Right cardiac atrium (tissue), 5 donors: Measurements from ENCODE around the gene MRPS6. TPM values are rescaled to one million over a fixed set of nuclear protein-coding genes. Genes with fewer than 3 reads are reported as not detected.

ENCODE experiments used
- ATAC-seq, 2 donors: fragments of 200-7000 bp; cut with Tn5 transposase; one replicate each; pipeline versions ENCODE4 v1.8.0 to v1.9.1; 2020; ENCODE audit warnings: moderate library complexity in 2 of 2, mild to moderate bottlenecking in 1 of 2
- DNase-seq, 3 donors: peaks; one replicate each; pipeline ENCODE4 v3.0.0-alpha.2; 2020
- H3K27ac ChIP-seq: one replicate; pipeline ENCODE4 v1.5.1; 2013; ENCODE audit warnings: mild to moderate bottlenecking, low read length, control low read depth, moderate library complexity
- H3K27me3 ChIP-seq: one replicate; pipeline ENCODE4 v1.6.1; 2013; ENCODE audit not compliant: control insufficient read depth, insufficient read depth
- H3K4me1 ChIP-seq: one replicate; pipeline ENCODE4 v1.6.1; 2013; ENCODE audit warnings: low read length; ENCODE audit not compliant: control insufficient read depth, insufficient read depth
- H3K4me3 ChIP-seq: one replicate; pipeline ENCODE4 v1.5.1; 2013; ENCODE audit warnings: low read length, control low read depth
- H3K9me3 ChIP-seq: one replicate; pipeline ENCODE4 v1.6.1; 2013; ENCODE audit warnings: low read length; ENCODE audit not compliant: control insufficient read depth
- WGBS: extraction: QIAGEN DNeasy Blood & Tissue Kit; methylation state at CpG from one replicate; pipeline ENCODE4 v1.1.7; 2013; 5-methylcytosine and 5-hydroxymethylcytosine counted together
- intact Hi-C, 4 donors: fragments of 100-400 bp; cut with DNase I; formaldehyde crosslinking; loops; one replicate each; pipeline versions ENCODE4 v1.11.0 to v1.14.0; 2022 to 2023
- polyA plus RNA-seq: library from polyadenylated mRNA; stranded (reverse); fragments of 200-250 nt; gene quantifications from one replicate; pipeline ENCODE4 v1.2.3, GENCODE V29; 2013
- total RNA-seq, 4 donors: library from RNA; stranded (reverse); fragmentation: NEBNext Ultra II Directional; extraction: Animal tissue kit (Norgen Biotek cat#: 25700); gene quantifications; one replicate each; pipeline ENCODE4 v1.2.1, GENCODE V29; 2021
- donor health status: healthy with polysubstance abuse.
- donor health status: DM: no; HTN: yes; CAD: no.
- donor health status: DM: no; HTN: no; CAD: no.
- donor health status: DM: no; HTN: yes; CAD: no; lungs with severe emphysema.
- donor health status: DM: yes; HTN: yes; CAD: no.

MRPS6 gene
- total and polyA plus RNA-seq, 5 donors, result 67.6 to 95.3 (median 74.6) TPM

- Histone ChIP-seq H3K4me1 (peaks cover 29% of the 10 kb centered on the region), H3K27ac (no peak overlapping the region), H3K9me3 (no peaks in the 10 kb centered on the region), H3K27me3 (no peaks in the 10 kb centered on the region), H3K4me3 (no peak overlapping the region)
- no peak for ATAC-seq
- 29% methylated on average over 1 of the region's 1 CpG for WGBS
- DNase-seq, result no peak
- intact Hi-C loops, result no loop called here
Observed at GRCh38 chr21:34133392-34133791, 60.0 kb downstream of the MRPS6 start.

- H3K4me3 ChIP-seq, result no peak overlapping the region
- H3K9me3 ChIP-seq, result no peaks in the 10 kb centered on the region
- WGBS, result 71% methylated on average over 2 of the region's 2 CpGs
- H3K4me1 ChIP-seq, result peaks cover 27% of the 10 kb centered on the region
- no peak for ATAC-seq
- no peak for DNase-seq
- intact Hi-C loops, result no loop called here
- H3K27me3 ChIP-seq, result no peaks in the 10 kb centered on the region
- no peak overlapping the region for H3K27ac ChIP-seq
Observed at GRCh38 chr21:34133802-34134201, 60.4 kb downstream of the MRPS6 start.

- peak in 1 of 2 donors; percentile 18 for ATAC-seq
- WGBS, result 93% methylated on average over 5 of the region's 5 CpGs
Observed at GRCh38 chr21:34135330-34135729, 62.0 kb downstream of the MRPS6 start.

GRCh38 chr21:34141373-34141772 lies 68.0 kb downstream of the MRPS6 start:
- H3K4me1 ChIP-seq, result peaks cover 13% of the 10 kb centered on the region
- intact Hi-C loops, result no loop called here
- WGBS, result 97% methylated on average over 4 of the region's 4 CpGs
- no peak for ATAC-seq
- H3K27me3 ChIP-seq, result no peaks in the 10 kb centered on the region
- H3K27ac ChIP-seq, result no peak overlapping the region
- H3K4me3 ChIP-seq, result no peak overlapping the region
- H3K9me3 ChIP-seq, result no peaks in the 10 kb centered on the region
- DNase-seq, result no peak

More at GRCh38 chr21:34135330-34135729, 62.0 kb downstream of the MRPS6 start:
- Histone ChIP-seq H3K4me1 (peaks cover 20% of the 10 kb centered on the region), H3K27me3 (no peaks in the 10 kb centered on the region), H3K27ac (no peak overlapping the region), H3K9me3 (no peaks in the 10 kb centered on the region), H3K4me3 (no peak overlapping the region)
- intact Hi-C loops, result no loop called here
- no peak for DNase-seq

GRCh38 chr21:34143685-34144182 lies 70.4 kb downstream of the MRPS6 start:
- 80% methylated on average over 13 of the region's 13 CpGs for WGBS
- H3K4me3 ChIP-seq, result no peak overlapping the region
- no peaks in the 10 kb centered on the region for H3K27me3 ChIP-seq
- no peak for ATAC-seq
- peaks cover 20% of the 10 kb centered on the region for H3K4me1 ChIP-seq
- no peak for DNase-seq
- no peak overlapping the region for H3K27ac ChIP-seq
- intact Hi-C loops, result no loop called here
- no peaks in the 10 kb centered on the region for H3K9me3 ChIP-seq

- Histone ChIP-seq H3K9me3 (no peaks in the 10 kb centered on the region), H3K4me1 (peaks cover 20% of the 10 kb centered on the region), H3K27me3 (no peaks in the 10 kb centered on the region), H3K4me3 (no peak overlapping the region), H3K27ac (no peak overlapping the region)
- peak in 1 of 2 donors; percentile 34 for ATAC-seq
- DNase-seq, result no peak
- intact Hi-C loops, result no loop called here
- 72% methylated on average over 6 of the region's 6 CpGs for WGBS
Observed at GRCh38 chr21:34144224-34144623, 70.8 kb downstream of the MRPS6 start.

- no peaks in the 10 kb centered on the region for H3K27me3 ChIP-seq
- ATAC-seq (no peak), DNase-seq (no peak)
- H3K4me1 ChIP-seq, result peaks cover 18% of the 10 kb centered on the region
- no peaks in the 10 kb centered on the region for H3K9me3 ChIP-seq
- WGBS, result 88% methylated on average over 10 of the region's 10 CpGs
- no peak overlapping the region for H3K27ac ChIP-seq
- H3K4me3 ChIP-seq, result no peak overlapping the region
- intact Hi-C loops, result no loop called here
Observed at GRCh38 chr21:34147792-34148418, 74.5 kb downstream of the MRPS6 start.

GRCh38 chr21:34148419-34148804 lies 75.0 kb downstream of the MRPS6 start:
- ATAC-seq (peak in 1 of 2 donors; percentile 78), DNase-seq (no peak)
- H3K9me3 ChIP-seq, result no peaks in the 10 kb centered on the region
- no peaks in the 10 kb centered on the region for H3K27me3 ChIP-seq
- H3K27ac ChIP-seq, result no peak overlapping the region
- H3K4me3 ChIP-seq, result no peak overlapping the region
- peaks cover 18% of the 10 kb centered on the region for H3K4me1 ChIP-seq
- WGBS, result 42% methylated on average over 3 of the region's 3 CpGs
- intact Hi-C loops, result no loop called here

- no peaks in the 10 kb centered on the region for H3K9me3 ChIP-seq
- WGBS, result 89% methylated on average over 7 of the region's 7 CpGs
- no peaks in the 10 kb centered on the region for H3K27me3 ChIP-seq
- peaks cover 18% of the 10 kb centered on the region for H3K4me1 ChIP-seq
- DNase-seq (no peak), ATAC-seq (no peak)
- no peak overlapping the region for H3K4me3 ChIP-seq
- intact Hi-C loops, result no loop called here
- no peak overlapping the region for H3K27ac ChIP-seq
Observed at GRCh38 chr21:34148826-34149558, 75.6 kb downstream of the MRPS6 start.

- no peaks in the 10 kb centered on the region for H3K9me3 ChIP-seq
- intact Hi-C loops, result no loop called here
- WGBS, result 90% methylated on average over 5 of the region's 5 CpGs
- no peak overlapping the region for H3K27ac ChIP-seq
- no peak for ATAC-seq
- no peak for DNase-seq
- H3K27me3 ChIP-seq, result no peaks in the 10 kb centered on the region
- peaks cover 9% of the 10 kb centered on the region for H3K4me1 ChIP-seq
- H3K4me3 ChIP-seq, result no peak overlapping the region
Observed at GRCh38 chr21:34152500-34152899, 79.1 kb downstream of the MRPS6 start.

GRCh38 chr21:34154878-34155277 lies 81.5 kb downstream of the MRPS6 start:
- DNase-seq, result no peak
- Histone ChIP-seq H3K27me3 (no peaks in the 10 kb centered on the region), H3K9me3 (no peaks in the 10 kb centered on the region), H3K27ac (no peak overlapping the region), H3K4me1 (peaks cover 2% of the 10 kb centered on the region), H3K4me3 (no peak overlapping the region)
- ATAC-seq, result no peak
- 94% methylated on average over 5 of the region's 5 CpGs for WGBS
- intact Hi-C loops, result no loop called here
